HepG2 (cell line): ENCODE data around the gene BTN1A1. TPM values are rescaled to one million over a fixed set of nuclear protein-coding genes. Genes with fewer than 3 reads are reported as not detected.

Source experiments
- CC2D1A ChIP-seq: sonication (generic); formaldehyde crosslinking; IDR thresholded peaks from 2 replicates; pipeline ENCODE4 v1.8.1; 2023; ENCODE audit warnings: mild to moderate bottlenecking, missing genetic modification reagents
- GLI4 ChIP-seq: sonication (generic); formaldehyde crosslinking; IDR thresholded peaks from 2 replicates; pipeline ENCODE4 v1.5.1; 2020; ENCODE audit warnings: missing genetic modification reagents, mild to moderate bottlenecking, moderate library complexity, borderline replicate concordance
- RXRA ChIP-seq: sonication (generic); formaldehyde crosslinking; IDR thresholded peaks from 2 replicates; pipeline ENCODE4 v1.5.1; 2020; ENCODE audit warnings: missing genetic modification reagents
- SRSF4 ChIP-seq: fragments of 200-400 bp; formaldehyde crosslinking; IDR thresholded peaks from one replicate; pipeline ENCODE4 v1.6.1; 2018; ENCODE audit warnings: mild to moderate bottlenecking, low read depth, low read length, moderate library complexity; ENCODE audit not compliant: poor library complexity, severe bottlenecking
- ZBTB20 ChIP-seq: sonication (generic); formaldehyde crosslinking; IDR thresholded peaks from 2 replicates; pipeline ENCODE4 v1.8.1; 2023; ENCODE audit warnings: missing genetic modification reagents, low read depth, mild to moderate bottlenecking, borderline replicate concordance
- ZFX ChIP-seq: sonication (generic); formaldehyde crosslinking; IDR thresholded peaks from 2 replicates; pipeline ENCODE4 v1.4.0; 2020; ENCODE audit warnings: mild to moderate bottlenecking, low read depth, missing genetic modification reagents, moderate library complexity
- ZNF230 ChIP-seq: sonication (generic); formaldehyde crosslinking; IDR thresholded peaks from 2 replicates; pipeline ENCODE4 v1.4.0; 2020; ENCODE audit warnings: mild to moderate bottlenecking, missing genetic modification reagents
- ZNF253 ChIP-seq: sonication (generic); formaldehyde crosslinking; IDR thresholded peaks from 2 replicates; pipeline ENCODE4 v1.8.0; 2022; ENCODE audit warnings: mild to moderate bottlenecking, missing genetic modification reagents, borderline replicate concordance
- ZNF564 ChIP-seq: sonication (generic); formaldehyde crosslinking; IDR thresholded peaks from 2 replicates; pipeline ENCODE4 v1.8.1; 2023; ENCODE audit warnings: mild to moderate bottlenecking, missing genetic modification reagents
- polyA plus RNA-seq, 8 experiments: library from polyadenylated mRNA; depleted of rRNA in 3 of 8; stranded (reverse) in 7 of 8; unstranded in 1 of 8; fragments of >200 nt; fragmentation: Illumina TruSeq in 4 of 8; extraction: Trizol in 4 of 8; gene quantifications; 2 replicates each; pipeline versions ENCODE4 v1.2.1 to v1.2.3, GENCODE V29; 2011 to 2016; ENCODE audit warnings: low read depth in 4 of 8, missing spikeins in 1 of 8, mixed read lengths in 1 of 8; ENCODE audit not compliant: insufficient read depth in 1 of 8
- total RNA-seq, 5 experiments: library from RNA; depleted of rRNA; stranded (reverse); fragments of >200 nt; fragmentation: Illumina TruSeq; extraction: Trizol; gene quantifications; 2 replicates each; pipeline ENCODE4 v1.2.3, GENCODE V29; 2016; ENCODE audit warnings: low read depth in 1 of 5
- TF ChIP-seq, protein P1 (sequence below): sonication (generic); formaldehyde crosslinking; IDR thresholded peaks from 2 replicates; pipeline ENCODE4 v1.9.0; 2021; ENCODE audit warnings: missing genetic modification reagents, borderline replicate concordance
- TF ChIP-seq, protein P2 (sequence below): sonication (generic); formaldehyde crosslinking; IDR thresholded peaks from 2 replicates; pipeline ENCODE4 v1.4.0; 2020; ENCODE audit warnings: missing genetic modification reagents, mild to moderate bottlenecking, borderline replicate concordance
- TF ChIP-seq, protein P3 (sequence below): sonication (generic); formaldehyde crosslinking; IDR thresholded peaks from 2 replicates; pipeline ENCODE4 v1.4.0; 2020; ENCODE audit warnings: low read depth, mild to moderate bottlenecking, missing genetic modification reagents
- TF ChIP-seq, protein P4 (sequence below): sonication (generic); formaldehyde crosslinking; IDR thresholded peaks from 2 replicates; pipeline ENCODE4 v1.4.0; 2020; ENCODE audit warnings: missing genetic modification reagents
- TF ChIP-seq, protein P5 (sequence below): sonication (generic); formaldehyde crosslinking; IDR thresholded peaks from 2 replicates; pipeline ENCODE4 v1.5.1; 2020; ENCODE audit warnings: mild to moderate bottlenecking, missing genetic modification reagents

BTN1A1 gene
- total and polyA plus RNA-seq, 2 of the 13 experiments (the other 11 are each of a cell fraction or from before 2014, with no cell fraction given) = 0.04 TPM; not detected in 1

DNA sequence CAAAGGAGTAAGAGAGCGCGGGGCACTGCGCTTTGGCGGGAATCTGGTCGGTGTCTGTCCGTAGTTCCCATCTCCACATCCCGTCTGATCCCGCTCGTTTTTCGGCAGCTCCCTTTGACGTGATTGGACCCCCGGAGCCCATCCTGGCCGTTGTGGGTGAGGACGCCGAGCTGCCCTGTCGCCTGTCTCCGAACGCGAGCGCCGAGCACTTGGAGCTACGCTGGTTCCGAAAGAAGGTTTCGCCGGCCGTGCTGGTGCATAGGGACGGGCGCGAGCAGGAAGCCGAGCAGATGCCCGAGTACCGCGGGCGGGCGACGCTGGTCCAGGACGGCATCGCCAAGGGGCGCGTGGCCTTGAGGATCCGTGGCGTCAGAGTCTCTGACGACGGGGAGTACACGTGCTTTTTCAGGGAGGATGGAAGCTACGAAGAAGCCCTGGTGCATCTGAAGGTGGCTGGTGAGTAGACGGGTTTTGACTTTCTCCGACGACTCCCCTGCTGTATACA is 1.4 kb downstream of the BTN1A1 start (continued):
- TF ChIP-seq, protein P1, sequence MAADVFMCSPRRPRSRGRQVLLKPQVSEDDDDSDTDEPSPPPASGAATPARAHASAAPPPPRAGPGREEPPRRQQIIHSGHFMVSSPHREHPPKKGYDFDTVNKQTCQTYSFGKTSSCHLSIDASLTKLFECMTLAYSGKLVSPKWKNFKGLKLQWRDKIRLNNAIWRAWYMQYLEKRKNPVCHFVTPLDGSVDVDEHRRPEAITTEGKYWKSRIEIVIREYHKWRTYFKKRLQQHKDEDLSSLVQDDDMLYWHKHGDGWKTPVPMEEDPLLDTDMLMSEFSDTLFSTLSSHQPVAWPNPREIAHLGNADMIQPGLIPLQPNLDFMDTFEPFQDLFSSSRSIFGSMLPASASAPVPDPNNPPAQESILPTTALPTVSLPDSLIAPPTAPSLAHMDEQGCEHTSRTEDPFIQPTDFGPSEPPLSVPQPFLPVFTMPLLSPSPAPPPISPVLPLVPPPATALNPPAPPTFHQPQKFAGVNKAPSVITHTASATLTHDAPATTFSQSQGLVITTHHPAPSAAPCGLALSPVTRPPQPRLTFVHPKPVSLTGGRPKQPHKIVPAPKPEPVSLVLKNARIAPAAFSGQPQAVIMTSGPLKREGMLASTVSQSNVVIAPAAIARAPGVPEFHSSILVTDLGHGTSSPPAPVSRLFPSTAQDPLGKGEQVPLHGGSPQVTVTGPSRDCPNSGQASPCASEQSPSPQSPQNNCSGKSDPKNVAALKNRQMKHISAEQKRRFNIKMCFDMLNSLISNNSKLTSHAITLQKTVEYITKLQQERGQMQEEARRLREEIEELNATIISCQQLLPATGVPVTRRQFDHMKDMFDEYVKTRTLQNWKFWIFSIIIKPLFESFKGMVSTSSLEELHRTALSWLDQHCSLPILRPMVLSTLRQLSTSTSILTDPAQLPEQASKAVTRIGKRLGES (CRISPR knock-in tag) = no peak
- TF ChIP-seq ZNF564 (no peak), ZNF230 (CRISPR knock-in tag) (0 out of 2 replicates have a peak, but pooled peaks have one; percentile 23), CC2D1A (no peak), GLI4 (CRISPR knock-in tag) (no peak), ZFX (CRISPR knock-in tag) (peak; percentile 25; the same call in 1 of the 2 replicates), SRSF4 (no peak), ZBTB20 (CRISPR knock-in tag) (no peak), RXRA (CRISPR knock-in tag) (0 out of 2 replicates have a peak, but pooled peaks have one; percentile 21), ZNF253 (CRISPR knock-in tag) (no peak)
- TF ChIP-seq, protein P2, sequence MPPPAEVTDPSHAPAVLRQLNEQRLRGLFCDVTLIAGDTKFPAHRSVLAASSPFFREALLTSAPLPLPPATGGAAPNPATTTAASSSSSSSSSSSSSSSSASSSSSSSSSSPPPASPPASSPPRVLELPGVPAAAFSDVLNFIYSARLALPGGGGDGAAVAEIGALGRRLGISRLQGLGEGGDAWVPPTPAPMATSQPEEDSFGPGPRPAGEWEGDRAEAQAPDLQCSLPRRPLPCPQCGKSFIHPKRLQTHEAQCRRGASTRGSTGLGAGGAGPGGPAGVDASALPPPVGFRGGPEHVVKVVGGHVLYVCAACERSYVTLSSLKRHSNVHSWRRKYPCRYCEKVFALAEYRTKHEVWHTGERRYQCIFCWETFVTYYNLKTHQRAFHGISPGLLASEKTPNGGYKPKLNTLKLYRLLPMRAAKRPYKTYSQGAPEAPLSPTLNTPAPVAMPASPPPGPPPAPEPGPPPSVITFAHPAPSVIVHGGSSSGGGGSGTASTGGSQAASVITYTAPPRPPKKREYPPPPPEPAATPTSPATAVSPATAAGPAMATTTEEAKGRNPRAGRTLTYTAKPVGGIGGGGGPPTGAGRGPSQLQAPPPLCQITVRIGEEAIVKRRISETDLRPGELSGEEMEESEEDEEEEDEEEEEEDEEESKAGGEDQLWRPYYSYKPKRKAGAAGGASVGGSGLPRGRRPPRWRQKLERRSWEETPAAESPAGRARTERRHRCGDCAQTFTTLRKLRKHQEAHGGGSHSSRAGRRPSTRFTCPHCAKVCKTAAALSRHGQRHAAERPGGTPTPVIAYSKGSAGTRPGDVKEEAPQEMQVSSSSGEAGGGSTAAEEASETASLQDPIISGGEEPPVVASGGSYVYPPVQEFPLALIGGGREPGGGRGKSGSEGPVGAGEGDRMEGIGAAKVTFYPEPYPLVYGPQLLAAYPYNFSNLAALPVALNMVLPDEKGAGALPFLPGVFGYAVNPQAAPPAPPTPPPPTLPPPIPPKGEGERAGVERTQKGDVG = 0 out of 2 replicates have a peak, but pooled peaks have one; percentile 50
- TF ChIP-seq, protein P3, sequence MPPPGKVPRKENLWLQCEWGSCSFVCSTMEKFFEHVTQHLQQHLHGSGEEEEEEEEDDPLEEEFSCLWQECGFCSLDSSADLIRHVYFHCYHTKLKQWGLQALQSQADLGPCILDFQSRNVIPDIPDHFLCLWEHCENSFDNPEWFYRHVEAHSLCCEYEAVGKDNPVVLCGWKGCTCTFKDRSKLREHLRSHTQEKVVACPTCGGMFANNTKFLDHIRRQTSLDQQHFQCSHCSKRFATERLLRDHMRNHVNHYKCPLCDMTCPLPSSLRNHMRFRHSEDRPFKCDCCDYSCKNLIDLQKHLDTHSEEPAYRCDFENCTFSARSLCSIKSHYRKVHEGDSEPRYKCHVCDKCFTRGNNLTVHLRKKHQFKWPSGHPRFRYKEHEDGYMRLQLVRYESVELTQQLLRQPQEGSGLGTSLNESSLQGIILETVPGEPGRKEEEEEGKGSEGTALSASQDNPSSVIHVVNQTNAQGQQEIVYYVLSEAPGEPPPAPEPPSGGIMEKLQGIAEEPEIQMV (CRISPR knock-in tag) = no peak
- TF ChIP-seq, protein P4, sequence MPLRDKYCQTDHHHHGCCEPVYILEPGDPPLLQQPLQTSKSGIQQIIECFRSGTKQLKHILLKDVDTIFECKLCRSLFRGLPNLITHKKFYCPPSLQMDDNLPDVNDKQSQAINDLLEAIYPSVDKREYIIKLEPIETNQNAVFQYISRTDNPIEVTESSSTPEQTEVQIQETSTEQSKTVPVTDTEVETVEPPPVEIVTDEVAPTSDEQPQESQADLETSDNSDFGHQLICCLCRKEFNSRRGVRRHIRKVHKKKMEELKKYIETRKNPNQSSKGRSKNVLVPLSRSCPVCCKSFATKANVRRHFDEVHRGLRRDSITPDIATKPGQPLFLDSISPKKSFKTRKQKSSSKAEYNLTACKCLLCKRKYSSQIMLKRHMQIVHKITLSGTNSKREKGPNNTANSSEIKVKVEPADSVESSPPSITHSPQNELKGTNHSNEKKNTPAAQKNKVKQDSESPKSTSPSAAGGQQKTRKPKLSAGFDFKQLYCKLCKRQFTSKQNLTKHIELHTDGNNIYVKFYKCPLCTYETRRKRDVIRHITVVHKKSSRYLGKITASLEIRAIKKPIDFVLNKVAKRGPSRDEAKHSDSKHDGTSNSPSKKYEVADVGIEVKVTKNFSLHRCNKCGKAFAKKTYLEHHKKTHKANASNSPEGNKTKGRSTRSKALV (CRISPR knock-in tag) = 0 out of 2 replicates have a peak, but pooled peaks have one; percentile 18
- TF ChIP-seq, protein P5, sequence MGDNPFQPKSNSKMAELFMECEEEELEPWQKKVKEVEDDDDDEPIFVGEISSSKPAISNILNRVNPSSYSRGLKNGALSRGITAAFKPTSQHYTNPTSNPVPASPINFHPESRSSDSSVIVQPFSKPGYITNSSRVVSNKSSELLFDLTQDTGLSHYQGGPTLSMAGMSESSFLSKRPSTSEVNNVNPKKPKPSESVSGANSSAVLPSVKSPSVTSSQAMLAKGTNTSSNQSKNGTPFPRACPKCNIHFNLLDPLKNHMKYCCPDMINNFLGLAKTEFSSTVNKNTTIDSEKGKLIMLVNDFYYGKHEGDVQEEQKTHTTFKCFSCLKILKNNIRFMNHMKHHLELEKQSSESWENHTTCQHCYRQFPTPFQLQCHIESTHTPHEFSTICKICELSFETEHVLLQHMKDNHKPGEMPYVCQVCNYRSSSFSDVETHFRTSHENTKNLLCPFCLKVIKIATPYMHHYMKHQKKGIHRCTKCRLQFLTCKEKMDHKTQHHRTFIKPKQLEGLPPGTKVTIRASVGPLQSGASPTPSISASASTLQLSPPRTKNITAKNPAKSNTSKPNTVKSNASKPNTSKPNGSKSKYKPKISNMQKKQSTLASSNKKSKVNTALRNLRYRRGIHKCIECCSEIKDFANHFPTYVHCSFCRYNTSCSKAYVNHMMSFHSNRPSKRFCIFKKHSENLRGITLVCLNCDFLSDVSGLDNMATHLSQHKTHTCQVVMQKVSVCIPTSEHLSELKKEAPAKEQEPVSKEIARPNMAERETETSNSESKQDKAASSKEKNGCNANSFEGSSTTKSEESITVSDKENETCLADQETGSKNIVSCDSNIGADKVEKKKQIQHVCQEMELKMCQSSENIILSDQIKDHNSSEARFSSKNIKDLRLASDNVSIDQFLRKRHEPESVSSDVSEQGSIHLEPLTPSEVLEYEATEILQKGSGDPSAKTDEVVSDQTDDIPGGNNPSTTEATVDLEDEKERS (CRISPR knock-in tag) = no peak; the same call in 1 of the 2 replicates
